GM18867 (cell line): ENCODE measurements around the gene MAP4K4.
"Not testable (repeated sequence)": the region's sequence is repeated elsewhere in the genome, so short reads cannot be mapped to it uniquely, and the experiment has no call there.

Source experiments
- ATAC-seq: cut with Tn5 transposase; IDR thresholded peaks from one replicate; pipeline ENCODE4 v1.9.1; 2021; ENCODE audit warnings: mild to moderate bottlenecking, moderate library complexity; ENCODE audit not compliant: unreplicated experiment

MAP4K4 gene

GRCh38 chr2:101741775-101742520 is 44.4 kb downstream of the MAP4K4 start:
- ATAC-seq: no peak

GRCh38 chr2:101742547-101742946 is 45.0 kb downstream of the MAP4K4 start:
- no peak for ATAC-seq

GRCh38 chr2:101743288-101743687 is 45.8 kb downstream of the MAP4K4 start:
- ATAC-seq: no peak

- ATAC-seq: no peak
These were observed 47.3 kb downstream of the MAP4K4 start for GRCh38 chr2:101744832-101745231.

GRCh38 chr2:101745711-101746694 is 48.5 kb downstream of the MAP4K4 start:
- no peak for ATAC-seq

- no peak for ATAC-seq
These were observed 50.5 kb downstream of the MAP4K4 start for GRCh38 chr2:101748000-101748399.

- ATAC-seq: not testable (repeated sequence)
These were observed 51.0 kb downstream of the MAP4K4 start for GRCh38 chr2:101748462-101748861.

GRCh38 chr2:101750688-101751087 is 53.2 kb downstream of the MAP4K4 start:
- ATAC-seq: no peak

GRCh38 chr2:101751276-101751815 is 53.8 kb downstream of the MAP4K4 start:
- no peak for ATAC-seq

GRCh38 chr2:101751875-101752619 is 54.5 kb downstream of the MAP4K4 start:
- ATAC-seq: peak; percentile 66

- ATAC-seq: no peak
These were observed 55.5 kb downstream of the MAP4K4 start for GRCh38 chr2:101752716-101753616.

- peak; percentile 32 for ATAC-seq
These were observed 56.4 kb downstream of the MAP4K4 start for GRCh38 chr2:101753720-101754490.

- no peak for ATAC-seq
These were observed 57.1 kb downstream of the MAP4K4 start for GRCh38 chr2:101754618-101755017.

GRCh38 chr2:101756266-101756665 is 58.8 kb downstream of the MAP4K4 start:
- ATAC-seq: no peak

- ATAC-seq: peak; percentile 52
These were observed 60.5 kb downstream of the MAP4K4 start for GRCh38 chr2:101758001-101758400.

GRCh38 chr2:101759162-101759561 is 61.7 kb downstream of the MAP4K4 start:
- ATAC-seq: no peak

GRCh38 chr2:101762451-101763171 is 65.1 kb downstream of the MAP4K4 start:
- ATAC-seq: no peak
